C1 segment of cervical spinal cord (tissue), 14 donors: ENCODE data around the gene AHNAK.
A peak's percentile ranks its signal among the peaks of the same experiment; 100 is the strongest.
"Not testable (repeated sequence)": the region's sequence is repeated elsewhere in the genome, so short reads cannot be mapped to it uniquely, and the experiment has no call there.

ENCODE experiments used
- DNase-seq, 14 donors: peaks; one replicate each; lab custom pipeline; 2025; lab: John Stamatoyannopoulos, UW

Gene AHNAK

GRCh38 chr11:62499311-62499943 lies 47.2 kb downstream of the AHNAK start:
- DNase-seq, result not testable (repeated sequence)

GRCh38 chr11:62498492-62499286 lies 47.9 kb downstream of the AHNAK start:
- DNase-seq, result no peak

GRCh38 chr11:62498031-62498430 lies 48.6 kb downstream of the AHNAK start:
- no peak for DNase-seq

GRCh38 chr11:62497132-62497801 lies 49.3 kb downstream of the AHNAK start:
- peak in 5 of 14 donors; percentile 12 to 40 (median 30) for DNase-seq

- DNase-seq, result no peak
Measured at GRCh38 chr11:62496676-62497075, 49.9 kb downstream of the AHNAK start.

GRCh38 chr11:62494246-62494645 lies 52.4 kb downstream of the AHNAK start:
- DNase-seq, result no peak

GRCh38 chr11:62493801-62494200 lies 52.8 kb downstream of the AHNAK start:
- no peak for DNase-seq

GRCh38 chr11:62492586-62492985 lies 54.0 kb downstream of the AHNAK start:
- no peak for DNase-seq

GRCh38 chr11:62491571-62492329 lies 54.9 kb downstream of the AHNAK start:
- DNase-seq, result no peak

- DNase-seq, result no peak
Measured at GRCh38 chr11:62489204-62489603, 57.4 kb downstream of the AHNAK start.

- no peak for DNase-seq
Measured at GRCh38 chr11:62487738-62488551, 58.7 kb downstream of the AHNAK start.

GRCh38 chr11:62487136-62487535 lies 59.5 kb downstream of the AHNAK start:
- no peak for DNase-seq

- DNase-seq, result no peak
Measured at GRCh38 chr11:62484352-62484751, 62.3 kb downstream of the AHNAK start.

GRCh38 chr11:62482753-62483152 lies 63.9 kb downstream of the AHNAK start:
- no peak for DNase-seq

GRCh38 chr11:62479631-62480201 lies 66.9 kb downstream of the AHNAK start:
- DNase-seq, result no peak

- no peak for DNase-seq
Measured at GRCh38 chr11:62477927-62478326, 68.7 kb downstream of the AHNAK start.

- DNase-seq, result no peak
Measured at GRCh38 chr11:62472063-62472884, 74.3 kb downstream of the AHNAK start.

GRCh38 chr11:62471603-62472002 lies 75.0 kb downstream of the AHNAK start:
- DNase-seq, result no peak

- no peak for DNase-seq
Measured at GRCh38 chr11:62468577-62468976, 78.0 kb downstream of the AHNAK start.

- no peak for DNase-seq
Measured at GRCh38 chr11:62466444-62466843, 80.2 kb downstream of the AHNAK start.
